HepG2 (cell line): Measurements from ENCODE around the gene FILIP1. TPM values are rescaled to one million over a fixed set of nuclear protein-coding genes. Genes with fewer than 3 reads are reported as not detected.

ENCODE experiments used
- DR1 ChIP-seq: sonication (generic); formaldehyde crosslinking; IDR thresholded peaks from 2 replicates; pipeline ENCODE4 v1.8.0; 2021; ENCODE audit warnings: mild to moderate bottlenecking, missing genetic modification reagents, inconsistent platforms
- E2F2 ChIP-seq: sonication (generic); formaldehyde crosslinking; IDR thresholded peaks from 2 replicates; pipeline ENCODE4 v1.4.0; 2020; ENCODE audit warnings: missing genetic modification reagents, borderline replicate concordance
- EED ChIP-seq: sonication (generic); formaldehyde crosslinking; IDR thresholded peaks from 2 replicates; pipeline ENCODE4 v1.5.0; 2020; ENCODE audit warnings: mild to moderate bottlenecking, missing genetic modification reagents
- HMGXB4 ChIP-seq, 2 experiments: sonication (generic) in 1 of 2; formaldehyde crosslinking in 1 of 2; IDR thresholded peaks; 2 replicates each; pipeline versions ENCODE4 v1.4.0 to v1.6.1; 2018 to 2020; ENCODE audit warnings: missing genetic modification reagents in 2 of 2, borderline replicate concordance in 1 of 2, low read depth in 1 of 2, mild to moderate bottlenecking in 1 of 2, missing biosample characterization in 1 of 2
- ZFP36L2 ChIP-seq: sonication (generic); formaldehyde crosslinking; IDR thresholded peaks from 2 replicates; pipeline ENCODE4 v1.4.0; 2020; ENCODE audit warnings: missing genetic modification reagents
- ZNF276 ChIP-seq: sonication (generic); formaldehyde crosslinking; IDR thresholded peaks from 2 replicates; pipeline ENCODE4 v1.4.0; 2020; ENCODE audit warnings: mild to moderate bottlenecking, low read depth, missing genetic modification reagents
- ZNF362 ChIP-seq: sonication (generic); formaldehyde crosslinking; IDR thresholded peaks from 2 replicates; pipeline ENCODE4 v1.4.0; 2020; ENCODE audit warnings: missing genetic modification reagents, mild to moderate bottlenecking, borderline replicate concordance
- ZNF552 ChIP-seq: sonication (generic); formaldehyde crosslinking; IDR thresholded peaks from 2 replicates; pipeline ENCODE4 v1.9.0; 2022; ENCODE audit warnings: missing genetic modification reagents, mild to moderate bottlenecking, borderline replicate concordance
- polyA plus RNA-seq, 8 experiments: library from polyadenylated mRNA; depleted of rRNA in 3 of 8; stranded (reverse) in 7 of 8; unstranded in 1 of 8; fragments of >200 nt; fragmentation: Illumina TruSeq in 4 of 8; extraction: Trizol in 4 of 8; gene quantifications; 2 replicates each; pipeline versions ENCODE4 v1.2.1 to v1.2.3, GENCODE V29; 2011 to 2016; ENCODE audit warnings: low read depth in 4 of 8, missing spikeins in 1 of 8, mixed read lengths in 1 of 8; ENCODE audit not compliant: insufficient read depth in 1 of 8
- total RNA-seq, 5 experiments: library from RNA; depleted of rRNA; stranded (reverse); fragments of >200 nt; fragmentation: Illumina TruSeq; extraction: Trizol; gene quantifications; 2 replicates each; pipeline ENCODE4 v1.2.3, GENCODE V29; 2016; ENCODE audit warnings: low read depth in 1 of 5
- TF ChIP-seq, protein P1 (sequence below): sonication (generic); formaldehyde crosslinking; IDR thresholded peaks from 2 replicates; pipeline ENCODE4 v1.4.0; 2020; ENCODE audit warnings: missing genetic modification reagents, mild to moderate bottlenecking, borderline replicate concordance

Gene FILIP1
- total and polyA plus RNA-seq, 2 of the 13 experiments (the other 11 are each of a cell fraction or from before 2014, with no cell fraction given) = not detected

GRCh38 chr6:75284632-75285282, 208.8 kb downstream of the FILIP1 start, which contains the start of gene TMEM30A (continued):
- TF ChIP-seq E2F2 (CRISPR knock-in tag) (no peak), ZNF362 (peak; percentile 30; the same call in 1 of the 2 replicates), HMGXB4 (CRISPR knock-in tag; IDR thresholded peaks at IDR 0.05; ENCODE audit: borderline replicate concordance in 1 of 2, low read depth in 1 of 2) (peak; percentile 54 to 91), EED (no peak; the same call in 1 of the 2 replicates), ZNF276 (CRISPR knock-in tag) (no peak; the same call in 1 of the 2 replicates), ZFP36L2 (CRISPR knock-in tag) (no peak), DR1 (CRISPR knock-in tag) (no peak; the same call in none of the 2 replicates), ZNF552 (no peak)
- TF ChIP-seq, protein P1, sequence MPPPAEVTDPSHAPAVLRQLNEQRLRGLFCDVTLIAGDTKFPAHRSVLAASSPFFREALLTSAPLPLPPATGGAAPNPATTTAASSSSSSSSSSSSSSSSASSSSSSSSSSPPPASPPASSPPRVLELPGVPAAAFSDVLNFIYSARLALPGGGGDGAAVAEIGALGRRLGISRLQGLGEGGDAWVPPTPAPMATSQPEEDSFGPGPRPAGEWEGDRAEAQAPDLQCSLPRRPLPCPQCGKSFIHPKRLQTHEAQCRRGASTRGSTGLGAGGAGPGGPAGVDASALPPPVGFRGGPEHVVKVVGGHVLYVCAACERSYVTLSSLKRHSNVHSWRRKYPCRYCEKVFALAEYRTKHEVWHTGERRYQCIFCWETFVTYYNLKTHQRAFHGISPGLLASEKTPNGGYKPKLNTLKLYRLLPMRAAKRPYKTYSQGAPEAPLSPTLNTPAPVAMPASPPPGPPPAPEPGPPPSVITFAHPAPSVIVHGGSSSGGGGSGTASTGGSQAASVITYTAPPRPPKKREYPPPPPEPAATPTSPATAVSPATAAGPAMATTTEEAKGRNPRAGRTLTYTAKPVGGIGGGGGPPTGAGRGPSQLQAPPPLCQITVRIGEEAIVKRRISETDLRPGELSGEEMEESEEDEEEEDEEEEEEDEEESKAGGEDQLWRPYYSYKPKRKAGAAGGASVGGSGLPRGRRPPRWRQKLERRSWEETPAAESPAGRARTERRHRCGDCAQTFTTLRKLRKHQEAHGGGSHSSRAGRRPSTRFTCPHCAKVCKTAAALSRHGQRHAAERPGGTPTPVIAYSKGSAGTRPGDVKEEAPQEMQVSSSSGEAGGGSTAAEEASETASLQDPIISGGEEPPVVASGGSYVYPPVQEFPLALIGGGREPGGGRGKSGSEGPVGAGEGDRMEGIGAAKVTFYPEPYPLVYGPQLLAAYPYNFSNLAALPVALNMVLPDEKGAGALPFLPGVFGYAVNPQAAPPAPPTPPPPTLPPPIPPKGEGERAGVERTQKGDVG (CRISPR knock-in tag) = 0 out of 2 replicates have a peak, but pooled peaks have one; percentile 8
